ENCODE data around the gene CDC25C. TPM values are rescaled to one million over a fixed set of nuclear protein-coding genes. Genes with fewer than 3 reads are reported as not detected.
"Not testable (repeated sequence)": the region's sequence is repeated elsewhere in the genome, so short reads cannot be mapped to it uniquely, and the experiment has no call there.

Gene CDC25C
- total RNA-seq, 1 donor from 2014 or later: not detected

GRCh38 chr5:138257583-138257982 lies 74.0 kb downstream of the CDC25C start:
- intact Hi-C loops (cut with micrococcal nuclease): no loop called here
- Mint-ChIP-seq H3K27ac (no peak overlapping the region), H3K4me1 (no peaks in the 10 kb centered on the region), H3K27me3 (peaks cover 4% of the 10 kb centered on the region), H3K36me3 (ENCODE audit: low read depth) (no peaks in the 10 kb centered on the region), H3K9me3 (no peaks in the 10 kb centered on the region), H3K4me3 (no peak overlapping the region)
- DNase-seq (no peak), ATAC-seq (ENCODE audit: low read depth) (no peak)
- no peak for TF ChIP-seq CTCF (IDR thresholded peaks at IDR 0.05)
- ChIA-PET POLR2A (no interaction called here), CTCF (no interaction called here)

GRCh38 chr5:138252944-138253343 lies 78.7 kb downstream of the CDC25C start:
- no peaks in the 10 kb centered on the region for H3K9me3 Mint-ChIP-seq
- ChIA-PET POLR2A (no interaction called here), CTCF (no interaction called here)
- intact Hi-C loops (cut with micrococcal nuclease): no loop called here
- DNase-seq (no peak), ATAC-seq (ENCODE audit: low read depth) (no peak)
- H3K4me1 Mint-ChIP-seq: no peaks in the 10 kb centered on the region
- H3K27me3 Mint-ChIP-seq: peaks cover 10% of the 10 kb centered on the region
- no peak for TF ChIP-seq CTCF (IDR thresholded peaks at IDR 0.05)
- no peaks in the 10 kb centered on the region for H3K36me3 Mint-ChIP-seq (ENCODE audit: low read depth)
- H3K27ac Mint-ChIP-seq: no peak overlapping the region
- H3K4me3 Mint-ChIP-seq: no peak overlapping the region

GRCh38 chr5:138247800-138248199 lies 83.8 kb downstream of the CDC25C start:
- ATAC-seq (ENCODE audit: low read depth): not testable (repeated sequence)

GRCh38 chr5:138246822-138247221 lies 84.8 kb downstream of the CDC25C start:
- DNase-seq (no peak), ATAC-seq (ENCODE audit: low read depth) (no peak)
- H3K27ac Mint-ChIP-seq: no peak overlapping the region
- H3K4me3 Mint-ChIP-seq: no peak overlapping the region
- H3K36me3 Mint-ChIP-seq (ENCODE audit: low read depth): no peaks in the 10 kb centered on the region
- TF ChIP-seq CTCF (IDR thresholded peaks at IDR 0.05): no peak
- POLR2A ChIA-PET: no interaction called here
- no peaks in the 10 kb centered on the region for H3K9me3 Mint-ChIP-seq
- peaks cover 5% of the 10 kb centered on the region for H3K4me1 Mint-ChIP-seq
- peaks cover 18% of the 10 kb centered on the region for H3K27me3 Mint-ChIP-seq
- intact Hi-C loops (cut with micrococcal nuclease): loop anchor here (10.0 kb wide), 1 partner anchor 68 kb away; no protein-coding TSS in a partner anchor
- CTCF ChIA-PET: no interaction called here

More at GRCh38 chr5:138247800-138248199, 83.8 kb downstream of the CDC25C start:
- H3K4me1 Mint-ChIP-seq; CTCF ChIA-PET; POLR2A ChIA-PET; H3K9me3 Mint-ChIP-seq; DNase-seq; H3K4me3 Mint-ChIP-seq; H3K27ac Mint-ChIP-seq; H3K36me3 Mint-ChIP-seq (ENCODE audit: low read depth): not testable (repeated sequence)
- peaks cover 22% of the 10 kb centered on the region for H3K27me3 Mint-ChIP-seq
- intact Hi-C loops (cut with micrococcal nuclease): loop anchor here (10.0 kb wide), 1 partner anchor 67 kb away; no protein-coding TSS in a partner anchor

GRCh38 chr5:138246334-138246733 lies 85.3 kb downstream of the CDC25C start:
- TF ChIP-seq CTCF (IDR thresholded peaks at IDR 0.05): no peak
- H3K9me3 Mint-ChIP-seq: no peaks in the 10 kb centered on the region
- POLR2A ChIA-PET: no interaction called here
- ATAC-seq (ENCODE audit: low read depth): no peak
- H3K27ac Mint-ChIP-seq: no peak overlapping the region
- DNase-seq: no peak
- H3K36me3 Mint-ChIP-seq (ENCODE audit: low read depth): no peaks in the 10 kb centered on the region
- peaks cover 8% of the 10 kb centered on the region for H3K4me1 Mint-ChIP-seq
- intact Hi-C loops (cut with micrococcal nuclease): loop anchor here (10.0 kb wide), 1 partner anchor 68 kb away; no protein-coding TSS in a partner anchor
- H3K4me3 Mint-ChIP-seq: no peak overlapping the region
- CTCF ChIA-PET: no interaction called here
- H3K27me3 Mint-ChIP-seq: peaks cover 20% of the 10 kb centered on the region

GRCh38 chr5:138245717-138246116 lies 85.9 kb downstream of the CDC25C start:
- Mint-ChIP-seq H3K27ac (no peak overlapping the region), H3K4me1 (peaks cover 14% of the 10 kb centered on the region), H3K9me3 (no peaks in the 10 kb centered on the region), H3K36me3 (ENCODE audit: low read depth) (no peaks in the 10 kb centered on the region), H3K4me3 (no peak overlapping the region), H3K27me3 (peaks cover 26% of the 10 kb centered on the region)
- ATAC-seq (ENCODE audit: low read depth) (no peak), DNase-seq (no peak)
- POLR2A ChIA-PET: no interaction called here
- intact Hi-C loops (cut with micrococcal nuclease): loop anchor here (10.0 kb wide), 1 partner anchor 69 kb away; no protein-coding TSS in a partner anchor
- CTCF ChIA-PET: no interaction called here
- TF ChIP-seq CTCF (IDR thresholded peaks at IDR 0.05): no peak
